ENCODE measurements around the gene RBL2.

RBL2 gene

GRCh38 chr16:53449816-53450517 is 15.7 kb downstream of the RBL2 start:
- peak in 1 of 2 donors; percentile 26 for DNase-seq

GRCh38 chr16:53453928-53454327 is 19.7 kb downstream of the RBL2 start:
- DNase-seq: peak; percentile 12 to 54

DNA sequence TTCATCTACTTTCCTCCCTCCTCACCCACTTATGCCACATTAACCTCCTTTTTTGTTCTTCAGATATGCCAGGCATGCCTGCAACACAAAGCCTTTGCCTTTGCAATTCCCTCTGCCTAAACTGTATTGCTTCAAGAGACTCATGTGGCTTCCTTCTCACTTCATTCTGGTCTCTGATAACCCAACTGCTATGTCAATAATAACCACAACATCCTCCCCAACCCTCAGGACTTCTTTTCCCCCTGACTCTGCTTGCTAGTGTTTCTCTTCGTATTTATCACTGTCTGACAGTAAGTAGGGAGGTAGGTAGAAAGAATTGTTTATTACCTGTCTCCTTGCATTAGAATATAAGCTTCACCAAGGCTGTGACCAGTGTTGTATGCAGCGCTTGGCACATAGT is 22.4 kb downstream of the RBL2 start:
- DNase-seq: peak; percentile 28 to 75

- peak; percentile 75 to 85 for DNase-seq
Observed at GRCh38 chr16:53457670-53458069, 23.4 kb downstream of the RBL2 start.

DNA sequence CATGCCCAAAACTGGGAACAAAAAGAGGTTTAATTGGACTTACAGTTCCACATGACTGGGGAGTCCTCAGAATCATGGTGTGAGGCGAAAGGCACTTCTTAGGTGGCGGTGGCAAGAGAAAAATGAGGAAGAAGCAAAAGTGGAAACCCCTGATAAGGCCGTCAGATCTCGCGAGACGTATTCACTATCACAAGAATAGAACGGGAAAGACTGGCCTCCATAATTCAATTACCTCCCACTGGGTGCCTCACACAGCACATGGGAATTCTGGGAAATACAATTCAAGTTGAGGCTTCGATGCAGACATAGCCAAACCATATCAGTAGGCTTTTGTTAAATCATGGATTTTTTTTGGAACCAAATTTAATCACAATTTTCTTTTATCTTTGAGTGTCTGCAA is 24.4 kb downstream of the RBL2 start:
- no peak for DNase-seq

DNA sequence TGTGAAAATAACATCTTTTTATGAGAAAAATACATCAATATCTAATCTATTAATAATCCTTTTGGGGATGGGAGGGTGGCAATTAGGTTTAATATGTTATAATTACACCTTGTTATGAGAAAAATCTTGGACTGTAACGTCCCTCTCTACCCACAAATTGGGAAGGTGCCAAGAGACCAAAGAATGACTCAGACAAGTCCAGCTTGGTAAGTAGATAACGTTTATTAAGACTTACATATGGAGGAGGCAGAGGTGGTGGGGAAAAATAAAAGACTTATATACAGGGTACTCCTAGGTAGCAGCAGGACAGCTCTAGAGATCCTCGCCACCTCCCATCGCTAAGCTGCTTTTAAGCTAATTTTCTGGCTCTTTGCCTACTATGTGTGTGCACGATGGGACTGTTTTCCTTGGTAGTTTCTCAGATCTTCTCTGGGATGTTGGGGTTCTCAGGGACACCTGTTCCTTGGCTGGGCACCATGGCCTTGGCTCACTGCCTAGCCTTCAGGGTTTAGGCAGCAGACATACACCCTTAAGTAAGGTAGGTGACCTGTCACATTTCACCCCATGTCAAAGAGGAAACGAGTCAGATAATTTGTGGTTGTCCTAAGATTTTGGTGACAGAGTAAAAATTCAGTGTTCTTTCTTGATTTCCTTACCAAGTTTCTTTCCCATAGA is 31.5 kb downstream of the RBL2 start:
- no peak for DNase-seq

GRCh38 chr16:53476867-53477266 is 42.6 kb downstream of the RBL2 start:
- no peak for DNase-seq

GRCh38 chr16:53478965-53479364 is 44.7 kb downstream of the RBL2 start:
- DNase-seq: no peak

DNA sequence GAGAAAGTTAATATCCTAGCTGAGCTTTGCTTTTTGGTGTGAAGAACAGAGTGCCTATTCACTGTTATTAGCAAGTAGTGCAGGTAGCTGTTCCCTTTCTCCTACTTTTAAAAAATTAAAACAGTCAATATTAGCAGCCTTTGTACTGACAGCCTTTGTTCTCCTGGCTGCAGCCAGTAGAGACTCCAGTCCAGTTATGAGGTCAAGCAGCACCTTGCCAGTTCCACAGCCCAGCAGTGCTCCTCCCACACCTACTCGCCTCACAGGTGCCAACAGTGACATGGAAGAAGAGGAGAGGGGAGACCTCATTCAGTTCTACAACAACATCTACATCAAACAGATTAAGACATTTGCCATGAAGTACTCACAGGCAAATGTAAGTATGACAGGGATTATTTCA is 46.1 kb downstream of the RBL2 start:
- no peak for DNase-seq

- DNase-seq: peak in 1 of 2 donors; percentile 18
Observed at GRCh38 chr16:53482123-53482522, 47.9 kb downstream of the RBL2 start.

- no peak for DNase-seq
Observed at GRCh38 chr16:53484542-53484941, 50.3 kb downstream of the RBL2 start.

GRCh38 chr16:53486230-53486629 is 52.0 kb downstream of the RBL2 start:
- DNase-seq: no peak

GRCh38 chr16:53489755-53490154 is 55.5 kb downstream of the RBL2 start:
- no peak for DNase-seq

DNA sequence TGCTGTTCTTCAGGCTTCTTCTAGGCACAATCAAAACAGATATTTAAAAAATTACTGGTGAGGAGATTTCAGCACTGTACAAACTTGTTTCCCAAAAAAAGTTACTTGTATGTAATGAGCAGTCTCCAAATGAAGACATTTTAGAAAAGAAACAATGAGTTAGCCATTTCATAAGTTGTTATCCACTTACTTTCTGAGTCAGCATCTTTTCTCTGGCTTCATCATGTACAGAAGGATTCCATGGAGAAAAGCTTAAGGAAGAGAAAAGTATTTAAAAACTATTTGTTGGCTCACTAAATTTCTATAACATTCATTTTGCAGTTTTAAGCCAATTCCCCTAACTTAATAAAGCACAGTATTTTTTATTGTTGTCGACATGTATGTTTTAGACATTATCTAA is 58.2 kb downstream of the RBL2 start:
- DNase-seq: no peak

- DNase-seq: no peak
Observed at GRCh38 chr16:53494636-53495035, 60.4 kb downstream of the RBL2 start.

- DNase-seq: no peak
Observed at GRCh38 chr16:53495325-53495724, 61.1 kb downstream of the RBL2 start.

- no peak for DNase-seq
Observed at GRCh38 chr16:53498984-53499383, 64.7 kb downstream of the RBL2 start.

- DNase-seq: no peak
Observed at GRCh38 chr16:53501216-53501859, 67.1 kb downstream of the RBL2 start.

DNA sequence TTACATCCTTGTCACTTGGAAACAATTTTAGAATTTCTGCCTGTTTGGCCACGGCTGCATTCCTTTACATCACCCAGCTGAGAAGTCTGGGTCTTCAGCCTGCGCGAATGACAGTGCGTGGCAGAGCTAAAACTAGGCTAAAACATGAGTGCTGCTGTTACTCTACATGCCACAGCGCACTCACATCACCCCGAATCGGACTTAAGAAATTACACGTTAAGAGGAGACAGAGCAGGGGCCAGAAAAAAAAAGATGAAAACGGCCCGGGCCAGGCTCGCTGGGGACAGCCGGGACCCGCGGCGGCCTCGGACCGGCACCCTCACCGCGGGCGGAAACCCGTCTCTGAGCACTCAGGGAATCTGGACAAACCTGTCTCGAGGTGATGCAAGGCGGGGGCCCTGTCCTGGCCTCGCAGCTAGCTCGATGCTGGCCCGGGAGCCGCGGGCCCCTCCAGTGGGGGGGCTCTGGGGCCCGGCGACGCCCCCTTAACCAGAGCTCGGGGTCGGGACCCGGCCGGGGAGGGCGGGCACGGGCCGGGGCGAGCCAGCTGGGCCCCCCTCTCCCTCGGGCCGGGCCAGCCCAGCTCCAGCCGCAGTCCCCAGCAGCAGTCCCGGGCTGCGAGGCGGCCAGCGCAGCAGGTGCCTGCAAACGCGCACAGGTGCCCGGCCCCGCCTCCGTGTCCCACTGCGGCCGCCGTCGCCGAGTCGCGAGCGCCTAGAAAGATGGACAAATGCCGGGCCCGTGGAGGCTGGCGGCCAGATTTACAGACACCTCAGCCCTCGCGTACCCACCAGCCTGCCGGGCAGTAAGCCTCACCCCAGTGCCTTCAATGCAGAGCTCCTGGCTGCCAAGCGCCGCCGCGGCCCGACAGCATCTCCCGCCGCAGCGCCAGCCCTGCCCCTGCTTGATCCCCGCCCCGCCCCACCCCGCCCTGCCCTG is 68.3 kb downstream of the RBL2 start, which contains the start of gene AKTIP:
Gene AKTIP, minus strand, starts transcription at position 879 of the 939 bp plus-strand sequence. CDS start 2,950 bp downstream, outside the sequence.
- DNase-seq: peak in 1 of 2 donors; percentile 24

DNA sequence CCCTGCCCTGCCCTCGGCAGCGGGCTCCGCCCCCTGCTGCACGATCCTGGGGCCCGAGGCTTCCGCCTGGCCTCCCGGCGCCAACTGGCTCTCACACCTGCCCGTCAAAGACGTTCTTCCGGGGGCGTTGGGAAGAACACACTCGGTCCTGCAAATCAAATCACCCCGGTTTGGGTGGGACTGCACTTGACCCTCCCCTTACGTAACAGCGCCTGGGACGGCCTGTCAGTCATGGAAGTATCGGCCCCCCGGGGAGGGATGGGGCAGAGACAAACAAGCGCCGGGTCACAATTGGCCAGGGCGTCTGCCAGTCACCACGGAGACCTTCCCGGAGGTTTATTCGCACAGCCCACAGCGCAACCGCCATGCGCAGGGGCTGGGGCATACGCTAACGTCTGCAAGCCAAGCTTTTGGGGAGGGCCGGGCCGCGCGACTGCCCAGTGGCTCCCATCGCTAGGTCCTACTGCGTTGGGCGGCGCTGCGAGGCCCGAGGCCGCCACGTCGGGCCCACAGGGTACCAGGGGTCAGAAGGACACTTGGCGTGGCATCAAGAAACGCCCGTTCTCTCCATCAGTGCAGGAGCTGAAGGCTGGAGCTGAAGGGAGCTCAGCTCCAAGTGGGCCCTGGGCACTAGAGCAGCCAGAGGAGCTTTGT is 69.1 kb downstream of the RBL2 start:
- peak; percentile 100 for DNase-seq

GRCh38 chr16:53503991-53504663 is 69.9 kb downstream of the RBL2 start:
- DNase-seq: peak in 1 of 2 donors; percentile 34

DNA sequence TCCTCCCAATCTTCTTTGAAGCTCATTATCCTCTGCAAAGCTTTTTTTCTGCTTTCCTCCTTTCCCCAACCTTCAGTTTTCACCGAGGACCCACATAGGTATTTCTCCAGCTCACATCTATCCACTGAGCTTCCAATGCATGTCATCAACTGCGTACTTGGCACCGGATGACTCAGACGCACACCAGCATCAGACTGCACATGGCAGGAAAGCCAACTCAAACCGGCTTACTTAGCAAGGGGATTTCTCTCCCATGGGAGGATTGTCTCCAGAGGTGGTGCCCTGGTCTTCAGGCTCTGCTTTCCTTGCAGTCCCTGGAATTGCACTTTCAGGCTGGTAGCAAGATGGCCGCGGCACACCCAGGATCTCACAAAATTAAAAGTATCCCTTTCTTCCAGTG is 70.4 kb downstream of the RBL2 start:
- peak in 1 of 2 donors; percentile 28 for DNase-seq
